ENCODE data around the gene HIRA.

DNA sequence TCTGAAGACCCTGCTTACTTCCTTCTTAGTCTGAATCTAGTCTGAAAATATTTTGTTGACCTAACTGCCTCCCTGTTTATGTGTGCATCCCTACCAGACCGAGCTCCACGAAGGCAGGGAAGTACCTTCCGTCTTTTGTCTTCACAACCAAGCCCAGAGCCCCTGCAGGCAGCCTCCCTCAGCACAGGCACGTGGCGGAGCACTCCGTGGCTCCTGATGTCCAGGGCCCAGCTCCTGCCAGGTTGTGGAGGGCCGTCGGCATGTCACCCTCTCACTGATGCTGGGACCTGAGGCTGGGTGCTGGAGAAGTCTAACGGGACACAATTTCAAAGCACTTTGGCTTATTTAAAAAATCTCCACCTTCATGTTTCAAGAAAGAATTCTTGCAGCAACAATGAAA lies 80.6 kb downstream of the HIRA start:
- TF ChIP-seq, protein P1, sequence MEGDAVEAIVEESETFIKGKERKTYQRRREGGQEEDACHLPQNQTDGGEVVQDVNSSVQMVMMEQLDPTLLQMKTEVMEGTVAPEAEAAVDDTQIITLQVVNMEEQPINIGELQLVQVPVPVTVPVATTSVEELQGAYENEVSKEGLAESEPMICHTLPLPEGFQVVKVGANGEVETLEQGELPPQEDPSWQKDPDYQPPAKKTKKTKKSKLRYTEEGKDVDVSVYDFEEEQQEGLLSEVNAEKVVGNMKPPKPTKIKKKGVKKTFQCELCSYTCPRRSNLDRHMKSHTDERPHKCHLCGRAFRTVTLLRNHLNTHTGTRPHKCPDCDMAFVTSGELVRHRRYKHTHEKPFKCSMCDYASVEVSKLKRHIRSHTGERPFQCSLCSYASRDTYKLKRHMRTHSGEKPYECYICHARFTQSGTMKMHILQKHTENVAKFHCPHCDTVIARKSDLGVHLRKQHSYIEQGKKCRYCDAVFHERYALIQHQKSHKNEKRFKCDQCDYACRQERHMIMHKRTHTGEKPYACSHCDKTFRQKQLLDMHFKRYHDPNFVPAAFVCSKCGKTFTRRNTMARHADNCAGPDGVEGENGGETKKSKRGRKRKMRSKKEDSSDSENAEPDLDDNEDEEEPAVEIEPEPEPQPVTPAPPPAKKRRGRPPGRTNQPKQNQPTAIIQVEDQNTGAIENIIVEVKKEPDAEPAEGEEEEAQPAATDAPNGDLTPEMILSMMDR (IDR thresholded peaks at IDR 0.05), result no peak
- TF ChIP-seq POLR2A (IDR thresholded peaks at IDR 0.05), result no peak

Data from thyroid gland (tissue), 4 donors.